Naive thymus-derived CD4-positive, alpha-beta T cell (primary cell): Measurements from ENCODE around the gene IL37. TPM values are rescaled to one million over a fixed set of nuclear protein-coding genes. Genes with fewer than 3 reads are reported as not detected.
A peak's percentile ranks its signal among the peaks of the same experiment; 100 is the strongest.

Experiments
- ATAC-seq: fragments of 150-1000 bp; cut with Tn5 transposase; 2 replicates; pipeline ENCODE4 v1.10.0; 2021; ENCODE audit warnings: mild to moderate bottlenecking, moderate library complexity
- CTCF ChIA-PET: fragments of 350-600 bp; sonication (Branson Sonifier 250); formaldehyde crosslinking; loops from one replicate; lab custom pipeline; 2021; ENCODE audit warnings: antibody characterized with exemption; lab: Charles Lee
- POLR2A ChIA-PET: fragments of 350-600 bp; sonication (Branson Sonifier 250); formaldehyde crosslinking; loops from one replicate; lab custom pipeline; 2021; ENCODE audit warnings: antibody characterized with exemption, inconsistent platforms; lab: Charles Lee
- DNase-seq, 9 donors: peaks; one replicate each; pipeline versions ENCODE4 v3.0.0 to v3.0.0-alpha.2; 2020 to 2022; ENCODE audit warnings: mixed read lengths in 1 of 9
- H3K27ac ChIP-seq: one replicate; pipeline ENCODE4 v1.7.0; 2013; ENCODE audit warnings: mild to moderate bottlenecking, low read depth, low read length, moderate library complexity
- H3K27me3 ChIP-seq, 2 donors: one replicate each; pipeline ENCODE4 v1.7.0; 2013; ENCODE audit warnings: low read length in 2 of 2, mild to moderate bottlenecking in 2 of 2, moderate library complexity in 2 of 2; ENCODE audit not compliant: control insufficient read depth in 2 of 2, insufficient read depth in 2 of 2
- H3K36me3 ChIP-seq, 3 experiments: 1 replicate in 2 of 3; 2 replicates in 1 of 3; pipeline ENCODE4 v1.7.0; 2013; ENCODE audit warnings: low read length in 3 of 3, mild to moderate bottlenecking in 3 of 3, moderate library complexity in 1 of 3; ENCODE audit not compliant: insufficient read depth in 3 of 3, control insufficient read depth in 2 of 3
- H3K4me1 ChIP-seq, 2 donors: one replicate each; pipeline ENCODE4 v1.7.0; 2013; ENCODE audit warnings: low read length in 2 of 2, mild to moderate bottlenecking in 2 of 2, moderate library complexity in 1 of 2; ENCODE audit not compliant: control insufficient read depth in 2 of 2, insufficient read depth in 2 of 2
- H3K4me3 ChIP-seq: 2 replicates; pipeline ENCODE4 v1.7.0; 2013; ENCODE audit warnings: mild to moderate bottlenecking, low read length
- H3K9me3 ChIP-seq, 3 experiments: 1 replicate in 2 of 3; 2 replicates in 1 of 3; pipeline ENCODE4 v1.7.0; 2013; ENCODE audit warnings: low read length in 3 of 3; ENCODE audit not compliant: control insufficient read depth in 2 of 3
- H3K27ac Mint-ChIP-seq, 9 donors: one replicate each; pipeline ENCODE4 v1.8.0; 2020 to 2022; ENCODE audit warnings: mixed read lengths in 9 of 9, mild to moderate bottlenecking in 8 of 9, moderate library complexity in 5 of 9, inconsistent platforms in 2 of 9
- H3K27me3 Mint-ChIP-seq, 5 donors: one replicate each; pipeline ENCODE4 v1.8.0; 2021 to 2022; ENCODE audit warnings: mixed read lengths in 5 of 5, mild to moderate bottlenecking in 1 of 5
- H3K36me3 Mint-ChIP-seq, 5 donors: one replicate each; pipeline ENCODE4 v1.8.0; 2020 to 2022; ENCODE audit warnings: mixed read lengths in 5 of 5, mild to moderate bottlenecking in 3 of 5, inconsistent platforms in 1 of 5
- H3K4me1 Mint-ChIP-seq, 7 donors: one replicate each; pipeline ENCODE4 v1.8.0; 2020 to 2022; ENCODE audit warnings: mixed read lengths in 7 of 7, mild to moderate bottlenecking in 3 of 7, inconsistent platforms in 1 of 7
- H3K4me3 Mint-ChIP-seq, 10 donors: one replicate each; pipeline ENCODE4 v1.8.0; 2020 to 2022; ENCODE audit warnings: mild to moderate bottlenecking in 10 of 10, mixed read lengths in 10 of 10, moderate library complexity in 6 of 10, inconsistent platforms in 2 of 10
- H3K9me3 Mint-ChIP-seq, 11 donors: one replicate each; pipeline ENCODE4 v1.8.0; 2020 to 2022; ENCODE audit warnings: mixed read lengths in 11 of 11, mild to moderate bottlenecking in 4 of 11, inconsistent platforms in 1 of 11, moderate library complexity in 1 of 11
- intact Hi-C, 2 donors: fragments of 100-400 bp; cut with micrococcal nuclease; formaldehyde crosslinking; loops; one replicate each; pipeline ENCODE4 v1.15.1; 2023
- polyA plus RNA-seq, 2 donors: library from polyadenylated mRNA; unstranded; fragments of 300-500 nt; fragmentation: Illumina TruSeq; gene quantifications; one replicate each; pipeline ENCODE4 v1.2.3, GENCODE V29; 2021
- total RNA-seq, 6 experiments: library from RNA in 5 of 6; stranded (reverse) in 5 of 6; gene quantifications; 1 replicate in 5 of 6; 2 replicates in 1 of 6; pipeline ENCODE4 v1.2.3 and lab custom pipeline; 2021 to 2026

The IL37 gene
- total and polyA plus RNA-seq, 7 experiments from 2014 or later, result not detected

DNA sequence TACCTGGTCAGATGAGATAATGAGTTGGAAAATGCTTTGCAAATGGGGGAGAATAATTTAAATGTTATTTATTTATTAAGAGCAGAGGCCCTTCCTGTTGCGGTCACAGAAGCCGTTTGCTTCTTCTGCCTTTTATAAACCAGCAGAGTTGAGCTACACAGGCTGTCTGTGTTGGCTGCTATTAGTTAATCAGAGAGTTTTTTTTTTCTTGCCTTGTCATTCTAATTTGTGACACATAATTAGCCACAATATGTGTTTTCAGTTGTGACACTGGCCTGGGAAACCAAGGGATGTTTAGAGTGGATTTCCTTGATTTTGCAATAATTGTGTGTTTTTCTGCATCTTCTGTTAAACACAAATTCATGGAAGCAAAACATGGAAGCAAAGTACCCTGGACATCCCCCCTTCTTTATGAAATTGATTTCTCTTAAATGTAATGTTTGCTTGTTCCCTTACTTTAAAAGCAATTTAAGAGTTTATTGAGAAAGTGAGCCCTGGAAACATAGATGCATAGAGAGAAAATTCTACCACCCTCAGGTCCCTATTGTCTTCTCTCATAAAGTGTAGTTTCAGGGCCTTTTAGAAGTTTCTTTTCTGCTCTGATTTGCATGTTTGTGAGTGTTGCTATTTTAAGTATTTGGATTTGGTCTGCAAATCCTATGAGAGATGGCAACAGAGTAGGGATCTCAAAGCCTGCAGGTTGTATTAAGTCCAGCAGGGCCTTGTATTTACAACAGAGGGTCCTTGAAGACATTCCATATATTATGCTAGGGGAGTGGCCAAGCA lies 22.8 kb upstream of the IL37 start:
- Histone ChIP-seq H3K4me1 (no peaks in the 10 kb centered on the region), H3K27me3 (no peaks in the 10 kb centered on the region), H3K4me3 (no peak overlapping the region), H3K36me3 (no peaks in the 10 kb centered on the region), H3K9me3 (no peaks in the 10 kb centered on the region), H3K27ac (no peak overlapping the region)
- POLR2A ChIA-PET, result no interaction called here
- Mint-ChIP-seq H3K9me3 (no peaks in the 10 kb centered on the region), H3K36me3 (no peaks in the 10 kb centered on the region), H3K4me3 (no peak overlapping the region), H3K27ac (no peak overlapping the region), H3K4me1 (peaks cover 0 to 15% (median 8%) of the 10 kb centered on the region in 7 donors), H3K27me3 (no peaks in the 10 kb centered on the region)
- intact Hi-C loops, result loop anchor here (10.0 kb wide), 2 partner anchors 63 to 283 kb away; no protein-coding TSS in a partner anchor
- DNase-seq, result no peak
- peak; percentile 59 for ATAC-seq
- CTCF ChIA-PET, result interaction anchor here (0.7 kb wide), 1 partner anchor 11 kb away, joined by 3 read pairs; no protein-coding TSS in a partner anchor

DNA sequence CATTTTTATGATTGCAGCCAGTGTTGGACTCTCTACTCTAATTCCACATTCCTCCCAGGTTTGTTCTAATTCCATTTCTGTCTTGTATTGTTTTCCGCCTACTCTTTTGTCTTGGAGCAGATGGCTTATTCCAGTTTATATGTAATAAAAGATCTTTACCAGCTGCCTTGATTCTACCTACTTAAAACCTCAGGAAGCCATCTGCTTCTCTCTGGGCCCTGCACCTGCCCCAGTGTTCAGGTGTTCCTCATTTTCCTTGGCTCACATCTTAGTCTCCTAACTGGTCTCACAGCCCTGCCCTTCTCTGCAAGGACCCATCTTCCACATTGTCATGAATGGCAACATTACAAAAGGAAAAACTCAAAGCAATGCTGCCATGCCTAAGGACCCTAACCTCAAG lies 21.0 kb upstream of the IL37 start:
- intact Hi-C loops, result loop anchor here (10.0 kb wide), 2 partner anchors 65 to 285 kb away; no protein-coding TSS in a partner anchor
- H3K36me3 ChIP-seq, result no peaks in the 10 kb centered on the region
- Mint-ChIP-seq H3K27me3 (no peaks in the 10 kb centered on the region), H3K9me3 (no peaks in the 10 kb centered on the region), H3K36me3 (no peaks in the 10 kb centered on the region), H3K4me3 (no peak overlapping the region), H3K27ac (peak overlapping the region in 2 of 9 donors; percentile 6 to 19), H3K4me1 (peaks cover 0 to 9% (median 4%) of the 10 kb centered on the region in 7 donors)
- ChIA-PET CTCF (no interaction called here), POLR2A (no interaction called here)
- ATAC-seq, result no peak
- DNase-seq, result no peak
- no peaks in the 10 kb centered on the region for H3K9me3 ChIP-seq
- no peak overlapping the region for H3K27ac ChIP-seq
- H3K4me3 ChIP-seq, result no peak overlapping the region
- no peaks in the 10 kb centered on the region for H3K27me3 ChIP-seq
- no peaks in the 10 kb centered on the region for H3K4me1 ChIP-seq

DNA sequence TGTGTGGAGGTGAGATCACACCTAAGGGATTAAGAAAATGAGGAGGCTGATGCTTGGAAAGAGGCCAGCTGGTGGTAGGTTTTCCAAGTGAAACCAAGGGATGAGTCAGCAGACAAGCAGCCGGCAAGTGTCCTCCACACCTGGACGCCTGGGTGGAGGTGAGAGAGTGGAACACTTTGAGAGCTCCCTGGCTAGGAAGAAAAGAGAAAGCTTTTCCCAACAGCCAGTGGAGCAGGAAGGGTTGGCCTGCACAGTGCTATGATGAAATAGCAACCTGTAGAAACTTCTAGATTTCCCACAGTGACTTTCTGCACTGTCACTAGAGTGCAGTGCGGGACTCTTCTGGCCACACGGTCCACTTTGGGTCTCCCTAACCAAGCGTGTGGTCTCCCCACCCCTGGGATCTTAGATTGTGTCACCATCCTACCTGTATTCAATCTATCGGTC lies 19.6 kb upstream of the IL37 start:
- Histone ChIP-seq H3K27me3 (no peaks in the 10 kb centered on the region), H3K4me1 (no peaks in the 10 kb centered on the region), H3K9me3 (no peaks in the 10 kb centered on the region), H3K4me3 (no peak overlapping the region), H3K36me3 (no peaks in the 10 kb centered on the region), H3K27ac (no peak overlapping the region)
- intact Hi-C loops, result no loop called here
- no peak for ATAC-seq
- H3K27me3 Mint-ChIP-seq, result peaks cover 0 to 5% (median 0%) of the 10 kb centered on the region in 5 donors
- DNase-seq, result no peak
- no peaks in the 10 kb centered on the region for H3K9me3 Mint-ChIP-seq
- no peak overlapping the region for H3K4me3 Mint-ChIP-seq
- CTCF ChIA-PET, result interaction anchor here (1.2 kb wide), 1 partner anchor 141 kb away, joined by 3 read pairs; no protein-coding TSS in a partner anchor
- no peaks in the 10 kb centered on the region for H3K36me3 Mint-ChIP-seq
- H3K27ac Mint-ChIP-seq, result no peak overlapping the region
- POLR2A ChIA-PET, result no interaction called here
- no peaks in the 10 kb centered on the region for H3K4me1 Mint-ChIP-seq

DNA sequence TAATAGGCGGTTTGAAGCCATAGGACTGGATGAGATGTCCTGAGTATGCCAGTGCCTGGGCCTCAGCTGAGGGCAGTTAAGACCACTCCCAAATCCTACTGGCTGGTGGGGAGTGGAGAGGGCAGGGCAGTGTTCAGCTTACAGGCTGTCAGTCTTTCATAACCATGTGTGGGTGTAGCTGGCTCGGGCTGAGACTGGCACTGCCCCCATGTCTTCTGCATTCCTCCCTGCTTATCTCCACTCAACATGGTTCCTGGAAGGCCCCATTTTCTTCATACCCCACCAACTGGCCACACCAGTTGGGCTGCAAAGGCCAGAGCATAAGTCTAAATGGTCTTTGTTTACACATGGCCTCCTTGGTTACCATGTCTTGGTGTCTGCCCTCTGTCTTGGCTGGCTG lies 17.2 kb upstream of the IL37 start:
- intact Hi-C loops, result no loop called here
- no peak overlapping the region for H3K27ac ChIP-seq
- ATAC-seq (no peak), DNase-seq (no peak)
- no peak overlapping the region for H3K27ac Mint-ChIP-seq
- ChIA-PET POLR2A (no interaction called here), CTCF (no interaction called here)
- H3K27me3 Mint-ChIP-seq, result peaks cover 5 to 18% (median 8%) of the 10 kb centered on the region in 5 donors
- H3K36me3 ChIP-seq, result no peaks in the 10 kb centered on the region
- H3K27me3 ChIP-seq, result no peaks in the 10 kb centered on the region
- no peak overlapping the region for H3K4me3 Mint-ChIP-seq
- H3K4me1 Mint-ChIP-seq, result no peaks in the 10 kb centered on the region
- peaks cover 0 to 4% (median 0%) of the 10 kb centered on the region in 5 donors for H3K36me3 Mint-ChIP-seq
- no peaks in the 10 kb centered on the region for H3K4me1 ChIP-seq
- H3K4me3 ChIP-seq, result no peak overlapping the region
- H3K9me3 ChIP-seq, result no peaks in the 10 kb centered on the region
- peaks cover 0 to 4% (median 0%) of the 10 kb centered on the region in 11 donors for H3K9me3 Mint-ChIP-seq

DNA sequence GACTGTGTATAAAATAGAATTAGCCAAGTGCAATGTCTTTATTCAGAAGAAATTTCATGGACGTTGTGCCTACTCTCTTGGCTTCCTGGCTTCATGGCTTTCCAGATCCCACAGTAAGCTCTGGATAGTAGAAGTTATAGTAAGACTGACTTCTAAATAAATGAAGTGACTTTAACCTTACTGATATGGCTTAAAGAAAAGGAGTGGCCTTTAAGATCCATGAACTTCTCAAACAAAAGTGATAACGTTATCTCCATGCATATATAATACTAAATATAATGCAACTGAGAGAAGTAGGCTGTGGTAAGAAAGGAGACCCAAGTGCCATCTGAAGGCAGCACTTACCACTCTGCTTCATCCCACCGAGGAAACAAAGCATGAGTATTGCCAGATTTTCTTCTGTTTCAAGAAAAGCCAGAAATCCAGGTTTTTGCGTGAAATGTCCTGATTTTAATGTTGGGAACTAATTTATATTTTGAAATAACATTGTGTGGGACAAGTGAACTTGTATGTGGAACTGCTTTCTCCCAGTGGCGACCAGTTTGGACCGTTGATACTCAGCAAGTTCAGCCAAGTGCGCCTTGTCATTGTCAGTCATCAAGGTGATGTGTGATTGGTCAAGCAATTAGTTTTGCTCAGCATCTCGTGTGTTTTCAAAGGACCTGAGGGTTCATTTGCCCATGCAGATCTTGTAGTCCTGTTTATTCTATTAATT lies 13.9 kb upstream of the IL37 start:
- H3K27ac ChIP-seq, result no peak overlapping the region
- H3K36me3 Mint-ChIP-seq, result peaks cover 0 to 4% (median 0%) of the 10 kb centered on the region in 5 donors
- H3K27me3 ChIP-seq, result no peaks in the 10 kb centered on the region
- ATAC-seq, result no peak
- DNase-seq, result no peak
- POLR2A ChIA-PET, result interaction anchor here (0.6 kb wide), 1 partner anchor 415 kb away, joined by 3 read pairs; no protein-coding TSS in a partner anchor
- intact Hi-C loops, result no loop called here
- no peak overlapping the region for H3K4me3 ChIP-seq
- no peak overlapping the region for H3K27ac Mint-ChIP-seq
- peaks cover 7 to 24% (median 10%) of the 10 kb centered on the region in 5 donors for H3K27me3 Mint-ChIP-seq
- H3K9me3 ChIP-seq, result no peaks in the 10 kb centered on the region
- peaks cover 0 to 4% (median 0%) of the 10 kb centered on the region in 11 donors for H3K9me3 Mint-ChIP-seq
- H3K36me3 ChIP-seq, result no peaks in the 10 kb centered on the region
- no peaks in the 10 kb centered on the region for H3K4me1 Mint-ChIP-seq
- CTCF ChIA-PET, result no interaction called here
- no peaks in the 10 kb centered on the region for H3K4me1 ChIP-seq
- no peak overlapping the region for H3K4me3 Mint-ChIP-seq

DNA sequence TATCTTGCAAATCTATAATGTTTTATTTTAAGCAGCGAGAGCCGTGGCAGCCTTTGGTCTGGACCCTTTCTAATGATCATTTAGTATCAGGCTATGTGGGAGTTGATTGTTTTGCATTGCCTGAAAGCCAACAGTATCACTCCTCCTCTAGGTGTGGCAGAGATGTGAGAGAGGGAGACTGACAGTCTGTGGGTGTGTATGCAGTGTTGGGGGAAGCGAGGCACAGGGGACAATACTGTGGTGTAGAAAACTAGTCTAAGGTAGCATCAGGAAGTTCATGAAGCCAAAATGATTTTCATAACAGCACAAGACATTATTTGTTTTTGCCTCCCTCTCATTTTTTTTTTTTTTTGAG lies 13.4 kb upstream of the IL37 start:
- ChIA-PET POLR2A (interaction anchor here (0.6 kb wide), 1 partner anchor 415 kb away, joined by 3 read pairs; no protein-coding TSS in a partner anchor), CTCF (no interaction called here)
- no peaks in the 10 kb centered on the region for H3K27me3 ChIP-seq
- H3K4me1 Mint-ChIP-seq, result no peaks in the 10 kb centered on the region
- peaks cover 7 to 24% (median 10%) of the 10 kb centered on the region in 5 donors for H3K27me3 Mint-ChIP-seq
- no peak overlapping the region for H3K4me3 ChIP-seq
- H3K27ac Mint-ChIP-seq, result no peak overlapping the region
- no peak overlapping the region for H3K27ac ChIP-seq
- H3K36me3 Mint-ChIP-seq, result peaks cover 0 to 4% (median 0%) of the 10 kb centered on the region in 5 donors
- H3K4me3 Mint-ChIP-seq, result no peak overlapping the region
- no peaks in the 10 kb centered on the region for H3K9me3 ChIP-seq
- no peaks in the 10 kb centered on the region for H3K36me3 ChIP-seq
- DNase-seq (no peak), ATAC-seq (no peak)
- H3K9me3 Mint-ChIP-seq, result peaks cover 0 to 4% (median 0%) of the 10 kb centered on the region in 11 donors
- H3K4me1 ChIP-seq, result no peaks in the 10 kb centered on the region
- intact Hi-C loops, result no loop called here
